ENCODE measurements around the gene SIRT5.

SIRT5 gene

GRCh38 chr6:13589801-13590200 lies 15.4 kb downstream of the SIRT5 start:
- Histone ChIP-seq H3K4me3 (ENCODE audit: low read length, poor library complexity, severe bottlenecking) (no peak overlapping the region), H3K4me1 (ENCODE audit: insufficient read depth, low read length, poor library complexity, severe bottlenecking) (peaks cover 7% of the 10 kb centered on the region), H3K27me3 (ENCODE audit: insufficient read depth, low read length, poor library complexity, severe bottlenecking) (no peaks in the 10 kb centered on the region), H2AFZ (ENCODE audit: low read length) (no peak overlapping the region), H4K20me1 (ENCODE audit: insufficient read depth, low read length, poor library complexity, severe bottlenecking) (no peaks in the 10 kb centered on the region), H3F3A (ENCODE audit: low read depth) (no peaks in the 10 kb centered on the region), H3K9ac (ENCODE audit: low read depth, low read length, poor library complexity, severe bottlenecking) (no peak overlapping the region), H3K9me3 (ENCODE audit: insufficient read depth, low read depth, low read length) (no peaks in the 10 kb centered on the region), H3K4me2 (ENCODE audit: low read depth, low read length, poor library complexity, severe bottlenecking) (no peak overlapping the region), H3K79me2 (ENCODE audit: insufficient read depth, low read length) (no peaks in the 10 kb centered on the region), H3K36me3 (ENCODE audit: insufficient read depth, low read length) (no peaks in the 10 kb centered on the region), H3K9me2 (replicated peaks; ENCODE audit: low read depth, low read length) (no peaks in the 10 kb centered on the region)
- no peak for TF ChIP-seq CTCF (conservative IDR thresholded peaks at IDR 0.05; ENCODE audit: low read length)
- no peak for TF ChIP-seq EZH2phosphoT487 (IDR thresholded peaks at IDR 0.05; ENCODE audit: borderline replicate concordance)

GRCh38 chr6:13590574-13591153 lies 16.3 kb downstream of the SIRT5 start:
- TF ChIP-seq EZH2phosphoT487 (IDR thresholded peaks at IDR 0.05; ENCODE audit: borderline replicate concordance) (no peak), CTCF (conservative IDR thresholded peaks at IDR 0.05; ENCODE audit: low read length) (no peak)
- H3K79me2 ChIP-seq (ENCODE audit: insufficient read depth, low read length): no peaks in the 10 kb centered on the region
- H3K9me2 ChIP-seq (replicated peaks; ENCODE audit: low read depth, low read length): no peaks in the 10 kb centered on the region
- H3K36me3 ChIP-seq (ENCODE audit: insufficient read depth, low read length): no peaks in the 10 kb centered on the region
- H2AFZ ChIP-seq (ENCODE audit: low read length): no peak overlapping the region
- H3K4me3 ChIP-seq (ENCODE audit: low read length, poor library complexity, severe bottlenecking): no peak overlapping the region
- no peaks in the 10 kb centered on the region for H4K20me1 ChIP-seq (ENCODE audit: insufficient read depth, low read length, poor library complexity, severe bottlenecking)
- no peaks in the 10 kb centered on the region for H3K27me3 ChIP-seq (ENCODE audit: insufficient read depth, low read length, poor library complexity, severe bottlenecking)
- no peak overlapping the region for H3K9ac ChIP-seq (ENCODE audit: low read depth, low read length, poor library complexity, severe bottlenecking)
- H3K4me2 ChIP-seq (ENCODE audit: low read depth, low read length, poor library complexity, severe bottlenecking): no peak overlapping the region
- H3K4me1 ChIP-seq (ENCODE audit: insufficient read depth, low read length, poor library complexity, severe bottlenecking): peaks cover 7% of the 10 kb centered on the region
- no peaks in the 10 kb centered on the region for H3K9me3 ChIP-seq (ENCODE audit: insufficient read depth, low read depth, low read length)
- no peaks in the 10 kb centered on the region for H3F3A ChIP-seq (ENCODE audit: low read depth)

- Histone ChIP-seq H3K4me1 (ENCODE audit: insufficient read depth, low read length, poor library complexity, severe bottlenecking) (peaks cover 6% of the 10 kb centered on the region), H2AFZ (ENCODE audit: low read length) (no peak overlapping the region), H3K4me2 (ENCODE audit: low read depth, low read length, poor library complexity, severe bottlenecking) (no peak overlapping the region), H3K9ac (ENCODE audit: low read depth, low read length, poor library complexity, severe bottlenecking) (no peak overlapping the region), H3K79me2 (ENCODE audit: insufficient read depth, low read length) (no peaks in the 10 kb centered on the region), H3F3A (ENCODE audit: low read depth) (no peaks in the 10 kb centered on the region), H3K4me3 (ENCODE audit: low read length, poor library complexity, severe bottlenecking) (no peak overlapping the region), H3K9me2 (replicated peaks; ENCODE audit: low read depth, low read length) (no peaks in the 10 kb centered on the region), H3K27me3 (ENCODE audit: insufficient read depth, low read length, poor library complexity, severe bottlenecking) (no peaks in the 10 kb centered on the region), H3K36me3 (ENCODE audit: insufficient read depth, low read length) (no peaks in the 10 kb centered on the region), H4K20me1 (ENCODE audit: insufficient read depth, low read length, poor library complexity, severe bottlenecking) (no peaks in the 10 kb centered on the region), H3K9me3 (ENCODE audit: insufficient read depth, low read depth, low read length) (no peaks in the 10 kb centered on the region)
- no peak for TF ChIP-seq EZH2phosphoT487 (IDR thresholded peaks at IDR 0.05; ENCODE audit: borderline replicate concordance)
- no peak for TF ChIP-seq CTCF (conservative IDR thresholded peaks at IDR 0.05; ENCODE audit: low read length)
Observed at GRCh38 chr6:13591205-13591921, 17.0 kb downstream of the SIRT5 start.
